AG09309 (cell line): ENCODE data around the gene ATP1A1.

Experiments
- DNase-seq: peaks from one replicate; pipeline ENCODE4 v3.0.0-alpha.2; 2010; ENCODE audit warnings: low read depth
- H3K4me3 ChIP-seq: 2 replicates; pipeline ENCODE4 v1.5.1; 2011; ENCODE audit warnings: mild to moderate bottlenecking, low read depth, low read length, moderate library complexity; ENCODE audit not compliant: control insufficient read depth
- CTCF ChIP-seq: IDR thresholded peaks from 2 replicates; pipeline ENCODE4 v1.5.1; 2011; ENCODE audit warnings: mild to moderate bottlenecking, low read depth, low read length, inconsistent platforms; ENCODE audit not compliant: insufficient read depth, control insufficient read depth; ENCODE audit errors: missing control alignments

ATP1A1 gene

GRCh38 chr1:116343019-116343418 lies 30.0 kb upstream of the ATP1A1 start:
- no peak overlapping the region for H3K4me3 ChIP-seq
- no peak for TF ChIP-seq CTCF
- DNase-seq: no peak

- no peak for DNase-seq
- no peak for TF ChIP-seq CTCF
These were observed 28.0 kb upstream of the ATP1A1 start for GRCh38 chr1:116345011-116345410.

GRCh38 chr1:116345843-116346242 lies 27.2 kb upstream of the ATP1A1 start:
- no peak for TF ChIP-seq CTCF
- no peak for DNase-seq

More at GRCh38 chr1:116345011-116345410, 28.0 kb upstream of the ATP1A1 start:
- H3K4me3 ChIP-seq: no peak overlapping the region

GRCh38 chr1:116346943-116347673 lies 25.9 kb upstream of the ATP1A1 start:
- no peak for TF ChIP-seq CTCF
- no peak overlapping the region for H3K4me3 ChIP-seq
- no peak for DNase-seq

More at GRCh38 chr1:116345843-116346242, 27.2 kb upstream of the ATP1A1 start:
- H3K4me3 ChIP-seq: no peak overlapping the region

- H3K4me3 ChIP-seq: no peak overlapping the region
- no peak for DNase-seq
- no peak for TF ChIP-seq CTCF
These were observed 25.3 kb upstream of the ATP1A1 start for GRCh38 chr1:116347696-116348095.

- no peak overlapping the region for H3K4me3 ChIP-seq
- no peak for TF ChIP-seq CTCF
- DNase-seq: no peak
These were observed 22.9 kb upstream of the ATP1A1 start for GRCh38 chr1:116350097-116350645.
